Hepatocyte (in vitro differentiated cells): ENCODE measurements around the gene PITPNC1. TPM values are rescaled to one million over a fixed set of nuclear protein-coding genes. Genes with fewer than 3 reads are reported as not detected.
"Not testable (repeated sequence)": the region's sequence is repeated elsewhere in the genome, so short reads cannot be mapped to it uniquely, and the experiment has no call there.

ENCODE experiments used
- DNase-seq: peaks from one replicate; pipeline ENCODE4 v3.0.0-alpha.2; 2016; ENCODE audit warnings: low spot score
- H2AFZ ChIP-seq: fragments of 200-600 bp; sonication (generic); 2 replicates; pipeline ENCODE4 v1.6.0; 2016; ENCODE audit warnings: antibody characterized with exemption, mild to moderate bottlenecking
- H3K27ac ChIP-seq: fragments of 200-600 bp; sonication (generic); 2 replicates; pipeline ENCODE4 v1.5.1; 2016; ENCODE audit warnings: mild to moderate bottlenecking
- H3K27me3 ChIP-seq: fragments of 200-600 bp; sonication (generic); 2 replicates; pipeline ENCODE4 v1.6.1; 2016
- H3K36me3 ChIP-seq: fragments of 200-600 bp; sonication (generic); replicated peaks from 2 replicates; pipeline ENCODE4 v1.5.1; 2016; ENCODE audit warnings: low read depth; ENCODE audit not compliant: insufficient read depth
- H3K4me1 ChIP-seq: fragments of 200-600 bp; sonication (generic); 2 replicates; pipeline ENCODE4 v1.5.1; 2016; ENCODE audit warnings: mild to moderate bottlenecking, moderate library complexity; ENCODE audit not compliant: insufficient read depth
- H3K4me2 ChIP-seq: fragments of 200-600 bp; sonication (generic); 2 replicates; pipeline ENCODE4 v1.6.0; 2016
- H3K4me3 ChIP-seq: fragments of 200-600 bp; sonication (generic); 2 replicates; pipeline ENCODE4 v1.5.1; 2016; ENCODE audit warnings: mild to moderate bottlenecking
- H3K79me2 ChIP-seq: fragments of 200-600 bp; sonication (generic); 2 replicates; pipeline ENCODE4 v1.6.0; 2017; ENCODE audit warnings: mild to moderate bottlenecking
- H3K9me2 ChIP-seq: fragments of 200-600 bp; sonication (generic); replicated peaks from 2 replicates; pipeline ENCODE4 v1.6.0; 2017; ENCODE audit warnings: mild to moderate bottlenecking; ENCODE audit not compliant: insufficient read depth
- H3K9me3 ChIP-seq: fragments of 200-600 bp; sonication (generic); 2 replicates; pipeline ENCODE4 v1.5.1; 2016; ENCODE audit warnings: low read depth, mild to moderate bottlenecking
- H4K20me1 ChIP-seq: fragments of 200-600 bp; sonication (generic); 2 replicates; pipeline ENCODE4 v1.6.0; 2016; ENCODE audit warnings: mild to moderate bottlenecking; ENCODE audit not compliant: insufficient read depth, poor library complexity, severe bottlenecking
- EZH2 ChIP-seq: fragments of 200-600 bp; sonication (generic); IDR thresholded peaks from 2 replicates; pipeline ENCODE4 v1.6.1; 2016; ENCODE audit warnings: antibody characterized with exemption, mild to moderate bottlenecking, borderline replicate concordance
- EZH2phosphoT487 ChIP-seq: fragments of 200-600 bp; sonication (generic); IDR thresholded peaks from one replicate; pipeline ENCODE4 v1.6.1; 2018; ENCODE audit warnings: antibody characterized with exemption, mild to moderate bottlenecking, low read depth, moderate library complexity; ENCODE audit not compliant: unreplicated experiment, severe bottlenecking
- WGBS: methylation state at CpG from one replicate; pipeline ENCODE4 v1.1.6; 2016; ENCODE audit warnings: low lambda C conversion rate; ENCODE audit errors: missing lambda C conversion rate; 5-methylcytosine and 5-hydroxymethylcytosine counted together
- polyA plus RNA-seq: library from polyadenylated mRNA; unstranded; fragments of >200 nt; fragmentation: Nextera tagmentation; extraction: Ambion mirVana; gene quantifications from 2 replicates; pipeline ENCODE4 v1.2.1, GENCODE V29; 2016
- total RNA-seq: library from RNA; depleted of rRNA; stranded (reverse); fragments of >200 nt; gene quantifications from 2 replicates; pipeline ENCODE4 v1.2.3, GENCODE V29; 2014
- TF ChIP-seq, protein P1 (sequence below): fragments of 200-600 bp; sonication (generic); IDR thresholded peaks from 2 replicates; pipeline ENCODE4 v1.5.1; 2016; ENCODE audit warnings: antibody characterized with exemption, mild to moderate bottlenecking; ENCODE audit not compliant: poor library complexity

PITPNC1 gene
- total and polyA plus RNA-seq, 2 experiments from 2014 or later: 4.6 to 8.1 TPM

DNA sequence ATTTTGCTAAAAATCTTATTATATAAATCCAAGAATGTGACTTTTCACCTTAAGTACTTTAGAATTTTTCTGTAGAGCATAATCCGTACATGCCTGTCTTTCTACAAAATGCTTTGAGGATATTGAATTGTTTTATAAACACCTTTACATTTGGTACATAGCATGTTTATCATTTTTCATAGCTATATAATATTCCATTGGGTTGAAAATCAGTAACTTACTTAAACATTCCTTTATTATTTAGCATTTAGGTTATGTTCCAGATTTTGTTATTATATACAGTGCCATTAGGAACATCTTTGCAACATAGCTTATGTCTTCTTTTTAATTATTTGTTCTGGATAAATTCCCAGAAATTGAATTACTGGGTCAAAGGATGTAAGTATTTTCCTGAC, 323.6 kb downstream of the PITPNC1 start:
- H4K20me1 ChIP-seq: no peaks in the 10 kb centered on the region
- no peaks in the 10 kb centered on the region for H3K9me3 ChIP-seq
- TF ChIP-seq EZH2 (no peak), EZH2phosphoT487 (no peak)
- TF ChIP-seq, protein P1, sequence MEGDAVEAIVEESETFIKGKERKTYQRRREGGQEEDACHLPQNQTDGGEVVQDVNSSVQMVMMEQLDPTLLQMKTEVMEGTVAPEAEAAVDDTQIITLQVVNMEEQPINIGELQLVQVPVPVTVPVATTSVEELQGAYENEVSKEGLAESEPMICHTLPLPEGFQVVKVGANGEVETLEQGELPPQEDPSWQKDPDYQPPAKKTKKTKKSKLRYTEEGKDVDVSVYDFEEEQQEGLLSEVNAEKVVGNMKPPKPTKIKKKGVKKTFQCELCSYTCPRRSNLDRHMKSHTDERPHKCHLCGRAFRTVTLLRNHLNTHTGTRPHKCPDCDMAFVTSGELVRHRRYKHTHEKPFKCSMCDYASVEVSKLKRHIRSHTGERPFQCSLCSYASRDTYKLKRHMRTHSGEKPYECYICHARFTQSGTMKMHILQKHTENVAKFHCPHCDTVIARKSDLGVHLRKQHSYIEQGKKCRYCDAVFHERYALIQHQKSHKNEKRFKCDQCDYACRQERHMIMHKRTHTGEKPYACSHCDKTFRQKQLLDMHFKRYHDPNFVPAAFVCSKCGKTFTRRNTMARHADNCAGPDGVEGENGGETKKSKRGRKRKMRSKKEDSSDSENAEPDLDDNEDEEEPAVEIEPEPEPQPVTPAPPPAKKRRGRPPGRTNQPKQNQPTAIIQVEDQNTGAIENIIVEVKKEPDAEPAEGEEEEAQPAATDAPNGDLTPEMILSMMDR: no peak
- no peaks in the 10 kb centered on the region for H3K79me2 ChIP-seq
- H3K27me3 ChIP-seq: no peaks in the 10 kb centered on the region
- H3K4me1 ChIP-seq: no peaks in the 10 kb centered on the region
- H2AFZ ChIP-seq: no peak overlapping the region
- H3K36me3 ChIP-seq: no peaks in the 10 kb centered on the region
- DNase-seq: no peak
- H3K27ac ChIP-seq: no peak overlapping the region
- no peak overlapping the region for H3K4me2 ChIP-seq
- H3K9me2 ChIP-seq: no peaks in the 10 kb centered on the region
- 90% methylated on average over 1 of the region's 1 CpG for WGBS
- H3K4me3 ChIP-seq: no peak overlapping the region

DNA sequence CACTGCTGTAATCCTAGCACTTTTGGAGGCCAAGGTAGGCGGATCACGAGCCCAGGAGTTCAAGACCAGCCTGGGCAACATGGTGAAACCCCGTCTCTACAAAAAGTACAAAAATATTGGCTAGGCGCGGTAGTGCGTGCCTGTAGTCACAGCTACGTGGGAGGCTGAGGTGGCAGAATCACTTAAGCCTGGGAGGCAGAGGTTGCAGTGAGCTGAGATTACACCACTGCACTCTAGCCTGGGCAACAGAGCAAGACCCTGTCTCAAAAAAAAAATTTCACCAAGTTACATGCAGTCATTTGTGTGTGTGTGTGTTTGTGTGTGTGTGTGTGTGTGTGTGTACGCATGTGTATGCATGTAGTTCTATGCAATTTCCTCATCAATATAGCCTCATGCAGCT, 325.8 kb downstream of the PITPNC1 start:
- WGBS: 95% methylated on average over 8 of the region's 8 CpGs

DNA sequence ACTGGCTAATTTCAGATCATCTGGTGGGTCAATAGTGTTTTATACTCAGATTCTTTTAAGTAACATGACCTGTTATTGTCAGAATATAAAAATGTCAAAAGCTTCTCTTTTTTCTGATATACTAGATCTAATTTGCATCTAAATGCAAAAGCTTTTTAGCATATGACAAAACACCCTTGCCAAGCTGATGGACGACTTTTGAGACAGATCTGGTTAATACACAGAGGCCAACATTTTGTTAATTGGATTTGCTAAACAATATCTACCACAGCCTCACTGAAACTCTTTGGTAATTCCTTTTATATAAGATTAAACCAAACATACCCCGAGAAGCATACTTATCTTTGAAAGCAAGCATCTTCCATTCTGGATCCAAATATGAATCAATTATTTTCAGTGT, 330.4 kb downstream of the PITPNC1 start:
- H3K36me3 ChIP-seq: no peaks in the 10 kb centered on the region
- WGBS: 87% methylated on average over 2 of the region's 2 CpGs
- no peak for TF ChIP-seq EZH2phosphoT487
- no peak for TF ChIP-seq EZH2
- TF ChIP-seq, protein P1: no peak

More for the DNA sequence above, 325.8 kb downstream of the PITPNC1 start:
- not testable (repeated sequence) for H4K20me1 ChIP-seq, H3K4me3 ChIP-seq, H3K27me3 ChIP-seq, H3K27ac ChIP-seq, H3K9me2 ChIP-seq, H2AFZ ChIP-seq, DNase-seq, H3K9me3 ChIP-seq, H3K36me3 ChIP-seq, H3K79me2 ChIP-seq, H3K4me2 ChIP-seq, H3K4me1 ChIP-seq

DNA sequence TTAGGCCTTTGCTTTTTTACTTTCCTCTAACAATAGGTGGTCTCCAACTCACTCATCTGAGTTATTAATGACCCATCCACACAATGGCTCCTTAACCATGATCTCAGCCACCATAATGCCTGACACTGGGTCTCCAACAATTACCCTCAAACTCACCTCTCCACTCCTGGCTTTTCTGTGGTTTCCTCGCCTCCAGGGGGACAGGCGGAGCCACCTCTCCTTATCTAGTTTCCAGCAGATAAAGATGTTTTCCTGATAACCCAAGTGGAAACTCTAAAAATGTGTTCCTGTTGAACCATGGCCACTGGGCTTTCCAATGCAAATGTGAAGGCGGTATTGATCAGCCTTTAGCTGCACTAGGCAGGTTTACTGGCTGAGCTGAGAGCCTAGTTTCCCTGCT, 331.3 kb downstream of the PITPNC1 start:
- no peaks in the 10 kb centered on the region for H3K27me3 ChIP-seq
- no peak for DNase-seq
- H3K9me2 ChIP-seq: no peaks in the 10 kb centered on the region
- H3K9me3 ChIP-seq: no peaks in the 10 kb centered on the region
- no peaks in the 10 kb centered on the region for H3K79me2 ChIP-seq
- no peak overlapping the region for H3K4me3 ChIP-seq
- H4K20me1 ChIP-seq: no peaks in the 10 kb centered on the region
- TF ChIP-seq, protein P1: no peak
- TF ChIP-seq EZH2phosphoT487: no peak
- no peak for TF ChIP-seq EZH2
- no peak overlapping the region for H3K27ac ChIP-seq
- no peak overlapping the region for H2AFZ ChIP-seq
- H3K36me3 ChIP-seq: no peaks in the 10 kb centered on the region
- H3K4me1 ChIP-seq: no peaks in the 10 kb centered on the region
- 63% methylated on average over 3 of the region's 3 CpGs for WGBS
- no peak overlapping the region for H3K4me2 ChIP-seq

More for the DNA sequence above, 330.4 kb downstream of the PITPNC1 start:
- no peak for DNase-seq
- H2AFZ ChIP-seq: no peak overlapping the region
- H4K20me1 ChIP-seq: no peaks in the 10 kb centered on the region
- no peaks in the 10 kb centered on the region for H3K79me2 ChIP-seq
- H3K27me3 ChIP-seq: no peaks in the 10 kb centered on the region
- no peaks in the 10 kb centered on the region for H3K9me3 ChIP-seq
- H3K27ac ChIP-seq: no peak overlapping the region
- H3K4me2 ChIP-seq: no peak overlapping the region
- H3K9me2 ChIP-seq: no peaks in the 10 kb centered on the region
- no peaks in the 10 kb centered on the region for H3K4me1 ChIP-seq
- H3K4me3 ChIP-seq: no peak overlapping the region
